ENCODE measurements around the gene CD3E. TPM values are rescaled to one million over a fixed set of nuclear protein-coding genes. Genes with fewer than 3 reads are reported as not detected.

Gene CD3E
- total and polyA plus RNA-seq, 12 donors = 0.63 to 3.4 (median 2.7) TPM; not detected in 2

GRCh38 chr11:118314988-118315411, 10.5 kb downstream of the CD3E start:
- Histone ChIP-seq H3K4me1 (replicated peaks in 1 of 2) (peaks cover 0 to 9% of the 10 kb centered on the region in 2 donors), H3K4me3 (no peak overlapping the region), H3K27ac (no peak overlapping the region), H3K9me3 (replicated peaks in 1 of 3) (no peaks in the 10 kb centered on the region), H3K27me3 (peaks cover 18% of the 10 kb centered on the region), H3K36me3 (replicated peaks in 1 of 2) (no peaks in the 10 kb centered on the region)
- intact Hi-C loops (cut with DNase I) = no loop called here
- TF ChIP-seq POLR2A (IDR thresholded peaks at IDR 0.05) = no peak
- TF ChIP-seq, protein P1, sequence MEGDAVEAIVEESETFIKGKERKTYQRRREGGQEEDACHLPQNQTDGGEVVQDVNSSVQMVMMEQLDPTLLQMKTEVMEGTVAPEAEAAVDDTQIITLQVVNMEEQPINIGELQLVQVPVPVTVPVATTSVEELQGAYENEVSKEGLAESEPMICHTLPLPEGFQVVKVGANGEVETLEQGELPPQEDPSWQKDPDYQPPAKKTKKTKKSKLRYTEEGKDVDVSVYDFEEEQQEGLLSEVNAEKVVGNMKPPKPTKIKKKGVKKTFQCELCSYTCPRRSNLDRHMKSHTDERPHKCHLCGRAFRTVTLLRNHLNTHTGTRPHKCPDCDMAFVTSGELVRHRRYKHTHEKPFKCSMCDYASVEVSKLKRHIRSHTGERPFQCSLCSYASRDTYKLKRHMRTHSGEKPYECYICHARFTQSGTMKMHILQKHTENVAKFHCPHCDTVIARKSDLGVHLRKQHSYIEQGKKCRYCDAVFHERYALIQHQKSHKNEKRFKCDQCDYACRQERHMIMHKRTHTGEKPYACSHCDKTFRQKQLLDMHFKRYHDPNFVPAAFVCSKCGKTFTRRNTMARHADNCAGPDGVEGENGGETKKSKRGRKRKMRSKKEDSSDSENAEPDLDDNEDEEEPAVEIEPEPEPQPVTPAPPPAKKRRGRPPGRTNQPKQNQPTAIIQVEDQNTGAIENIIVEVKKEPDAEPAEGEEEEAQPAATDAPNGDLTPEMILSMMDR (IDR thresholded peaks at IDR 0.05) = no peak
- no peak for DNase-seq
- 51 to 65% (median 57%) methylated on average over 7 of the region's 7 CpGs for WGBS, 4 donors

GRCh38 chr11:118318124-118318523, 13.6 kb downstream of the CD3E start:
- H3K27ac ChIP-seq = no peak overlapping the region
- intact Hi-C loops (cut with DNase I) = no loop called here
- 72 to 81% (median 78%) methylated on average over 4 of the region's 4 CpGs for WGBS, 4 donors
- peaks cover 12% of the 10 kb centered on the region for H3K27me3 ChIP-seq
- H3K4me3 ChIP-seq = no peak overlapping the region
- DNase-seq = no peak
- no peaks in the 10 kb centered on the region for H3K9me3 ChIP-seq (replicated peaks in 1 of 3)
- H3K4me1 ChIP-seq (replicated peaks in 1 of 2) = peaks cover 0 to 9% of the 10 kb centered on the region in 2 donors
- H3K36me3 ChIP-seq (replicated peaks in 1 of 2) = no peaks in the 10 kb centered on the region
- no peak for TF ChIP-seq POLR2A (IDR thresholded peaks at IDR 0.05)
- TF ChIP-seq, protein P1 (IDR thresholded peaks at IDR 0.05) = no peak

- intact Hi-C loops (cut with DNase I) = no loop called here
- DNase-seq = no peak
- Histone ChIP-seq H3K27me3 (peaks cover 6% of the 10 kb centered on the region), H3K36me3 (replicated peaks in 1 of 2) (no peaks in the 10 kb centered on the region), H3K4me3 (no peak overlapping the region), H3K4me1 (replicated peaks in 1 of 2) (peaks cover 0 to 9% of the 10 kb centered on the region in 2 donors), H3K9me3 (replicated peaks in 1 of 3) (no peaks in the 10 kb centered on the region), H3K27ac (no peak overlapping the region)
- TF ChIP-seq POLR2A (IDR thresholded peaks at IDR 0.05) = no peak
- TF ChIP-seq, protein P1 (IDR thresholded peaks at IDR 0.05) = no peak
- WGBS, 4 donors = 73 to 78% (median 74%) methylated on average over 11 of the region's 11 CpGs
These were observed 14.2 kb downstream of the CD3E start for GRCh38 chr11:118318581-118319336.

- no peak overlapping the region for H3K4me3 ChIP-seq
- H3K27me3 ChIP-seq = peaks cover 2% of the 10 kb centered on the region
- H3K36me3 ChIP-seq (replicated peaks in 1 of 2) = no peaks in the 10 kb centered on the region
- no peak for DNase-seq
- TF ChIP-seq, protein P1 (IDR thresholded peaks at IDR 0.05) = no peak
- H3K4me1 ChIP-seq (replicated peaks in 1 of 2) = peaks cover 0 to 9% of the 10 kb centered on the region in 2 donors
- H3K27ac ChIP-seq = no peak overlapping the region
- intact Hi-C loops (cut with DNase I) = no loop called here
- H3K9me3 ChIP-seq (replicated peaks in 1 of 3) = no peaks in the 10 kb centered on the region
- WGBS, 4 donors = 45 to 61% (median 51%) methylated on average over 1 of the region's 1 CpG
These were observed 14.8 kb downstream of the CD3E start for GRCh38 chr11:118319337-118319707.

Measured in adrenal gland (tissue), 12 donors.